Stimulated activated CD8-positive, alpha-beta memory T cell treated with anti-CD3 and anti-CD28 coated beads, Interleukin-2, amount 100 ng/mL, for 1 hour (primary cell): ENCODE results near the gene GYPC.

Experiments
- DNase-seq, 2 donors: peaks; one replicate each; pipeline ENCODE4 v3.0.0-alpha.2; 2020; ENCODE audit warnings: low read depth in 2 of 2

The GYPC gene

GRCh38 chr2:126732682-126733245 lies 76.8 kb downstream of the GYPC start:
- no peak for DNase-seq

- DNase-seq: no peak
Measured at GRCh38 chr2:126733795-126734194, 77.8 kb downstream of the GYPC start.

- no peak for DNase-seq
Measured at GRCh38 chr2:126736133-126736874, 80.3 kb downstream of the GYPC start.

GRCh38 chr2:126739141-126739540 lies 83.2 kb downstream of the GYPC start:
- no peak for DNase-seq

GRCh38 chr2:126744640-126745039 lies 88.7 kb downstream of the GYPC start:
- no peak for DNase-seq
